Stimulated activated CD8-positive, alpha-beta memory T cell treated with anti-CD3 and anti-CD28 coated beads, Interleukin-4, amount 100 ng/mL, for 48 hours (primary cell): ENCODE data around the gene HECTD4.
"Not testable (repeated sequence)": the region's sequence is repeated elsewhere in the genome, so short reads cannot be mapped to it uniquely, and the experiment has no call there.

Experiments
- DNase-seq: peaks from one replicate; pipeline ENCODE4 v3.0.0-alpha.2; 2020

Gene HECTD4

DNA sequence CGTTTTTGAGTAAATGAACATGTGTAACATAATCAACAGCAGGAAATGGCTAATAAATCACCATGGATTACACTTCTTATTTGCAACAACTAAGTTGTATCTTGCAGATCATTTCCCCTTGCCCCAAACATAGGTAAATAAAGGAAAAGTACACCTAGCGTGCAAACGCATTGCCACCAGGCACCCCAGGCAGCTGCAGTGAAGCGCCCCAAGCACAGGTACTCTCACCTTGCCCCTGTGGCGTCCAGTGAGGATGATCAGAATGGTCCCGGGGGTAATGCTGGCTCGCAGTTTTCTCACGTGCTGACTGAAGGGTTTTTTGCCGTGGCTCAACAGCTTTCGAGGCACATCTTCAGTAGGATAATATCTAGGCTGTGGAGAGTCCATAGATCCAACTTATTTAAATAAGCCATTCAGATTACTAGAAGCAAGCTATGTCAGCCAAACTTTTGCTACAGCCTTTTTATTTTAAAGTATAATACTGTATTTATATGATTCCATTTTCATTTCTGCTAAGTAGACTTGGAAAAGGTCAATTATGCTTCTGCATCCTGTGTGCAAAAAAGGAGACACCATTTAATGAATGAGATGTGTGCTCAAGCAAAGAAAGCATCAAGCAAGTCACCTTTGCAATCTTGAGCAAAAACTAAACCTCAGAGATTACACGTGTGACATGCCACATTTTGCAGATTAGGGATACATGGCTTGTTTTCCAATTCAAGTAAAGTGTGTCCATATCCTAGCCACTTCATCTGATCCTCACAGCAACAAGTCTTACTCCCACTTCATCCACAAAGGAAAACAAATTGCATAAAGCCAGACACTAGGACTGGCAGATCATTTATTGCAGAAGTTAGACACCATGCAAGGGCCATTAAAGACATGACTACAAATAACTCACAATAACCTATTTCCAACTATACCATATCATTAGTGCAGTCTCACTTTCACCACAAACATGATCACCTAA lies 24.6 kb upstream of the HECTD4 start:
- DNase-seq, result no peak

DNA sequence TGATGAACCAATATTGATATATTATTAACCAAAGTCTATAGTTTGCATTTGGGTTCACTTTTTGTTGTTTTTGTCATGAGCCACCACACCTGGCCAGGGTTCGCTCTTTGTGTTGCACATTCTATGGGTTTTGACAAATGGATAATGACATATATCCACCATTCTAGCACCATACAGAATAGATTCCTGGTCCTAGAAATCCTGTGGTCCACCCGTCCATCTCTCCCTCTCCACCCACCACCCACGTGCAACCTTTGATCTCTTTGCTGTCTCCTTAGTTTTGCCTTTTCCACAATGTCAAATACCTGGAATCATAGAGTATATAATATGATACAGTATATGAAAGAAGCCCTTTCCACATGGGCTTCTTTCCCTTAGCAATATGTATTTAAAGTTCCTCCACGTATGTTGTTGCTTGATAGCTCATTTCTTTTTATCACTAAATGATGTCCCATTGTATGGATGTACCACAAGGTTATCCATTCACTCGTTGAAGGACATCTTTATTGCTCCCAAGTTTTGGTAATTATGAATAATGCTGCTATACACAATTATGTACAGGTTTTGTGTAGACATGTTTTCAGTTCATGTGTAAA lies 19.8 kb upstream of the HECTD4 start:
- no peak for DNase-seq

DNA sequence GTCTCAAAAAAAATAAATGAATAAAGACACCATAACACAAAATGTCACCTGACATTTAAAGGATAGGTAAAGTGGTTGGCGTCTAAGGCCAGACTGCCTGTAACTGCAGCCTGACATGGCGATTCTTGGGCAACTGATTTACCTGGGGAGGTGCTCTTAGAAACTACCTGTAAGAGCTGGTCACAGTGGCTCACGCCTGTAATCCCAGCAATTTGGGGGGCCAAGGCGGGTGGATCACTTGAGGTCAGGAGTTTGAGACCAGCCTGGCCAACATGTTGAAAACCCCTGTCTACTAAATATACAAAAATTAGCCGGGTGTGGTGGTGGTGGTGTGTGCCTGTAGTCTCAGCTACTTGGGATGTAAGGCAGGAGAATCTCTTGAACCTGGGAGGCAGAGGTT lies 18.8 kb upstream of the HECTD4 start:
- DNase-seq, result no peak

DNA sequence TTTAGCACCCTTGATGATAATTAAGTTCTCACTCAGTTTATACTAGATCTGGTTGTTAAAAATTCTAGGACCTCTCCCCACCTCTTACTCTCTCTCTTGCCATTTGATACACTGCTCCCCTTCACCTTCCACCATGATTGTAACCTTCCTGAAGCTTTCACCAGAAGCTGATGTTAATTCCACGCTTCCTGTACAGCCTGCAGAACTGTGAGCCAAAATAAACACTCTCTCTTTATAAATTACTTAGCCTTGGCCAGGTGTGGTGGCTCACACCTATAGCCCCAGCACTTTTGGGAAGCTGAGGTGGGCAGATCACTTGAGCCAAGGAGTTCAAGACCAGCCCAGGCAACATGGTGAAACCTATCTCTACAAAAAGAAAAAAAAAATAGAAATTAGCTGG lies 11.1 kb upstream of the HECTD4 start:
- no peak for DNase-seq

DNA sequence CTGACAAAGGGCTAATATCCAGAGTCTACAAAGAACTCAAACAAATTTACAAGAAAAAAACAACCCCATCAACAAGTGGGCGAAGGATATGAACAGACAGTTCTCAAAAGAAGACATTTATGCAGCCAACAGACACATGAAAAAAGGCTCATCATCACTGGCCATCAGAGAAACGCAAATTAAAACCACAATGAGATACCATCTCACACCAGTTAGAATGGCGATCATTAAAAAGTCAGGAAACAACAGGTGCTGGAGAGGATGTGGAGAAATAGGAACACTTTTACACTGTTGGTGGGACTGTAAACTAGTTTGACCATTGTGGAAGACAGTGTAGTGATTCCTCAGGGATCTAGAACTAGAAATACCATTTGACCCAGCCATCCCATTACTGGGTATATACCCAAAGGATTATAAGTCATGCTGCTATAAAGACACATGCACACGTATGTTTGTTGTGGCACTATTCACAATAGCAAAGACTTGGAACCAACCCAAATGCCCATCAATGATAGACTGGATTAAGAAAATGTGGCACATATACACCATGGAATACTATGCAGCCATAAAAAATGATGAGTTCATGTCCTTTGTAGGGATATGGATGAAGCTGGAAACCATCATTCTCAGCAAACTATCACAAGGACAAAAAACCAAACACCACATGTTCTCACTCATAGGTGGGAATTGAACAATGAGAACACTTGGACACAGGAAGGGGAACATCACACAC lies 7.9 kb upstream of the HECTD4 start:
- not testable (repeated sequence) for DNase-seq

DNA sequence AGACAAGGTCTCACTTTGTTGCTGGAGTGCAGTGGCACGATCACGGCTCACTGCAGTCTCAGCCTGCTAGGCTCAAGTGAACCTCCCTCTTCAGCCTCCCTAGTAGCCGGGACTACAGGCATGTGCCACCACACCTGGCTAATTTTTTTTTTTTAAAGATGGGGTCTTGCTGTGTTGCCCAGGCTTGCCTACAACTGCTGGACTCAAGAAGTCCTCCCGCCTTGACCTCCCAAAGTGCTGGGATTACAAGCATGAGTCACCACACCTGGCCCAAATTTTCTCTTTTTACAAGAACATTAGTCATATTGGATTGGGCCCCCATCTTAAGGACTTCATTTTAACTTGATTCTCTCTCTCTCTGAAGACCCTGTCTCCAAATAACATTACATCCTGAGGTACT lies 7.0 kb upstream of the HECTD4 start:
- DNase-seq, result no peak

DNA sequence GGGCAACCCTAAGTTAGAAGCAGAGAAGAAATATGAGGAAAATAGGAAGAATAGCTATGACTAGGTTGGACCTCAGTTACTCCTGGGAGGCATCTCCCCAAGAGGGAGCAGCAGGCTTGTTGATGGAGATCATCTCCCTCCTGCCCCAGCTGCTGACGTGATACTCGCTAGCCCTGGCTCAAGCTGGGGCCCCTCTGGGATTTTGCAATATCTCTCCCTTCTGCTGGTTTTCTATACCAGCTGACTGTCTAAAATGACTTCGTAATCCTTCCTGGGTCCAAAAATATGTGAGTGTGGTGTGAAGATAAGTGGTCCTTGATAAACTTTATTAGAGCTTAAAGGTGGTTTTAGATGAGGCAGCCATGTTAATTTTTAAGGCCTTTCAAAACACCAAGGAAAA lies 4.5 kb upstream of the HECTD4 start:
- no peak for DNase-seq

DNA sequence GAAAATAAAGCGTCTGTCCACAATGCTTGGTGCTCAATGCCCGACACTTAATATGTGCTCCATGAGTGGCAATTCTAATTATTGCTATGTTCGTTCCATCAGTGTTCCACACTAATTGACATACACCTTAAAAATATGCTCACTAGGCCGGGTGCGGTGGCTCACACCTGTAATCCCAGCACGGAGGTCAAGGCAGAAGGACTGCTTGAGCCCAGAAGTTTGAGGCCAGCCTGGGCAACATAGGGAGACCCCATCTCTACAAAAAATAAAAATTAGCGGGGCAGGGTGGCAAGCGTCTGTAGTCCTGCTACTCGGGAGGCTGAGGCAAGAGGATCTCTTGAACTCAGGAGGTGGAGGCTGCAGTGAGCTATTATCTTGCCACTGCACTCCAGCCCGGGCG lies 635 bp upstream of the HECTD4 start:
- DNase-seq, result no peak

DNA sequence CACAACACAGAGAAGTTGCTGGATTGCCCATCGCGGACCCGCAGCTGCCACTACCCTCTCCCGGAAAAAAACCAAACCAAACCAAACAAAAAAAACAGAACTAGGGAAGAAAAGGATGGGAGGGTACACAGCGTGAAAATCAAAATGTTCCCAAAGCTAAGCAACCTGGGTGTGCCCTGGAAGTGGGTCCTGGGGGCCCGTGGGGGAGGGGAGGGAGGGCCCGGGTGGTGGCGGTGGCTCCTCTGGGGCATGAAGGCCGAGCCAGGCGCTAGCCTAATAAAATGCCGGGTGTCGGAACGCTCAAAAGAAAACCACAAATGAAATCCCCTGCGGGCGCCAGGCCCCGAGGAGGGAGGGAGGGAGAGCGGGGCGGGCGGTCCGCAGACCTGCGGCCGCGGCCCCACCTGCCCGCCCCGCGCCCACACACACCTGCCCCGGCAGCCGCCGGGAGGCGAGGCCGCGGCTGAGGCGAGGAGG lies 787 bp downstream of the HECTD4 start:
- peak; percentile 58 for DNase-seq

DNA sequence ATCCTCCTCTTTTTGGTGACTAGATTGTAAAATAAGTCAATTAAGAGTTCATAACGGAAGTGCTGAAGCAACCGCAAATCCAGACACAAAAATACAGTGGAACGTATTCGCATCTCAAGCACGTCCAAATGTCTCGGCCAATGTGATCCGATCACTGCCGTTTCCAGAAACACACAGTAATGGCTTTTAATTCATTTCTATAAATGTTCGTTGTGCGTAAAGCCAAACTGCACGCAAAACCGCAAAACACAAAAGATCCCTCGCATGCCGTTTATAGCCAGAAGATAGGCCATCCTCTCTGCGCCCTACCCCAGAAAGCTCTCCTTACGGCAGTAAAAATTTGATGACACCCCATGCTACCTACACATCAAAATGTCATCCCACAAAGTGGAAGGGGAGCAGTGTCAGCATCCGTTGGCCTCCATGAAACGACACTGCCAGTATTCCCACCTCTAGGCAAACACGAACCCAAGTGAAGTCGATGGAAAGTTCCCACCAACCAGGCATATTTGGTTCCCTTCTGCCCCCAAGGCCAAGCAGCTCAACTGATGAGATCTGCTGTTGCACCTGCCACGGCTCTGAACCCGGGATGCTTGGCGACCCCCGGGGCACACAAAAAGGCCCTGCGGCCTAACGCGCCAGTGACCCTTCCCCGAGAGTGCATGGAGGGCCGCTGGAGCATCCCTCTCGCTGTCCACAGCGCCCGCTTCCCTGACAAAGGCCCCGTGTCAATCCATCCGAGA lies 1.4 kb downstream of the HECTD4 start:
- DNase-seq, result peak; percentile 29

DNA sequence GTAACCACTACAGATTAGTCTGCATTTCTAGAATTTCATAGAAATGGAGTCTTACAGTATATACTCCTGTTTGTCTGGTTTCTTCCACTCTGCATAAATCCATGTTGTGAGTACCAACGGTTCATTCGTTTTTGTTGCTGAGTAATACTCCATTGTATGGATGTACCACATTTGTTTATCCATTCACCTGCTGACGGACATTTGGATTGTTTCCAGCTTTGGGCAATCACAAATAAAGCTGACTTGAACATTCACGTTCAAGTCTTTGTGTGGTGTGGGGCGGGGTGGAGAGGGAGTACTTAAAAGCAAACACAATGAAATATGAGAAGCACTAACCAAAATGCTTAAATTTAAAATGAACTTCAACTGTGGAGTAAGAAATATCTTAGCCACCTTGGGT lies 7.1 kb downstream of the HECTD4 start:
- no peak for DNase-seq

DNA sequence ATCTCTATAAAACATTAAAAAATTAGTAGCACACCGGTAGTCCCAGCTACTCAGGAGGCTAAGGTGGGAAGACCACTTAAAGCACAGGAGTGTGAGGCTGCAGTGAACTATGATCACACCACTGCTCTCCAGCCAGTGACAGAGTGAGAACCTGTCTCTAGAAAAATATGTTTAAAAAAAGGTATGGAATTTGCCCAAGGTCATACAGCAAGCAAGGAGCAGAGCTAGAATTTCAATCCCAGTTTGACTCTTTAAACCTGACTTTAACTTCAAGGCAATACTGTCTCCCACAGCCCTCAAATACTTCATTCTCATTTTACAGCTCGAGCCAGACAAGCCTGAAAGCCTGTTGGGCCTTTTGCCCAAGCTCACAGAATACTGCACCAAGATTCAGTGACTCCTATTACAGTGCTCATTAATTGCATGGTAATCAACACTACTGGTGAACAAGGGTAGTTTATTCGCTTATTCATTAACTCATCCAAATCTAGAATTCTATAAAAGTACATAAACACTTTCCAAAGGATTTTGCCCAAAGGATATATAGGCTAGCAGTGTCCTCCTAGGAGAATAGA lies 8.0 kb downstream of the HECTD4 start:
- no peak for DNase-seq

DNA sequence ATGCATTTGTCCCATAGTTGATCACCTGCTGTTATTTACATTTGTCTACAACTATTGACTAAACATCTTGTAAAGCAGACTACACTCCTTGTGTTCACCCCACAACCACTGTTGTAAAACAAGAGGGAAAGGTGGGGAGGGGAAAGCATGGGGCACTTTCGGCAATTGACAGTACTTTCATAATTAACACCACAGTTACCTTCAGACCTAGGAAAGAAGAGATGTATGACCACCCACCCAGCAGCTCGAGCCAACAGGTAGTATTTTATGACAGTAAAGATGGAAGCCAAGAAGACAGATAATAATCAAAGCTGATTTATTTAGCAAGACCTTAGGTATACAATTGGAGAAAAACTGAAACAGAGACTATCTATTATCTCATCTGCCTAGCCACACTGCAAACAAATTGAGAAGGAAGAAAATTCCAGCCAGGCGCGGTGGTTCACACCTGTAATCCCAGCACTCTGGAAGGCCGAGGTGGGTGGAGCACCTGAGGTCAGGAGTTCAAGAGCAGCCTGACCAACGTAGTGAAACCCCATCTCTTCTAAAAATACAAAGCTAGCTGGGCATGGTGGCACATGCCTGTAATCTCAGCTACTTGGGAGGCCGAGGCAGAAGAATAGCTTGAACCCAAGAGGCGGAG lies 11.2 kb downstream of the HECTD4 start:
- DNase-seq, result no peak

DNA sequence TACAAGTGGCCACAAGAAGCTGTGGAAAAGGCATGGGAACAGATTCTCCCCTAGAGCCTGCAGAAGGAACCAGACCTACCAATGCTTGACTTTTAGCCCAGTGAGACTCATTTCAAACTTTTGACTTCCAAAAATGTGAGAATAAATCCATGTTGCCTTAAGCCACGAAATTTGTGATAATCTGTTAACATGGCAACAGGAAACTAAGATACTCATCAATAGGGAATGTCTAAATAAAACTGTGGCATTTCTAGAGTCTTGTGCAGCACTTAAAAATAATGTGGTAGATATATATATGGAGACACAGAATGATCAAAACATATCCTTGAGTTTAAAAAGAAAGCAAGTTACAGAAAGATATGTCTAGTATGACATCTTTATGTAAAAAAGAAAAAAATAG lies 12.0 kb downstream of the HECTD4 start:
- no peak for DNase-seq

DNA sequence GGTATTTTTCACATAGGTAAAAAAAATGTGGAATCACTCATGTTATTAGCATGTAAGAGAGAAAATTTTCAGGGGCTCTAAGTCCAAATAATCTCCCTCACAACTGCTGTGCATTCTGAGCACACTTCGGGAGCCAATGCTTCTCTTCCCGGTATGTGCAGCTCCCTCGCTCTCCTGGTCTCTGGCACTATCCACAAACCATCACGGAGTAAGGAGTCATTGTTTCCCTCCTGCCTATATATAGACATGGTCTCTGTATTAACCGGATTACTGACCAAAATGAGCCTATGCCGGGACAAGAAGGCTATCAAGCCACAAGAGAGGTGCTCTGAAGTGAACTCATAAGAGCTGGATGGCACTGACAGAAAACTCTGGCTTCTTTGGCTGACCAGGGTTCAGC lies 13.4 kb downstream of the HECTD4 start:
- DNase-seq, result no peak

DNA sequence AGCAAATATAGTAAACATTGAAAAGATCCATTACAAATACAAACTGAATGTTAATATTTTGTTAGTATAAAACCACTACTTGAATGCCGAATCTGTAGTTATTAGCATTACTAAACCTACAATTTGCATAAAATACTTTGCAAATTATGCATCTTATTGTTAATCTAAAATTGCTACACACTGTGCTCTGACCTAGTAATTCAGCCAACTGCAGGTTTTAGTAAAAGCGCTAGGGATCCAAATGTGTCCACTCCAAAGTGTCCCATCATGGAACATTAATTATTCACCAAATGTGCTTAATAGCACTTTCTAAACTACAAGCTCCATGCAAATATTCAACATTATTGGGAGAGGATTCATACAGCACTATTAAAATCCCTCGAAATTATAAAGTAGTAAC lies 14.3 kb downstream of the HECTD4 start:
- DNase-seq, result no peak

DNA sequence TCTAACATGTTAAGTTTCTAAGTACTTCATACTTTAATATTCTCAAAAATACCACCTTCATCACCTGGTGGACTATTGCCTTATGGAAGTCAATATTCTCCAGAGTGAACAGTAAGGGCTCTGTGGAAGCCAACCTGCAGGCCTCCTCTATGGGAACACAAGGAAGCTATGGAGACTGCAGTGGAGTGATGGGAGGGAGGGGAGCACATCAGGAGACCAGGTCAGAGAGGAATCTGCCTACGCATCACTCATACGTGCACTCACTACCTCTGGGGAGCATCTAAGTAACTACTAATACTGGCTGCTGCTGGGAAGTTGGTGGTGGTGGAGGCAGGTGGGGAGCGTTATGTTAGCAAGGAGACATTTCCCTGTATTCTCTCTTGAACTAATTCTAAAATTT lies 19.9 kb downstream of the HECTD4 start:
- no peak for DNase-seq

DNA sequence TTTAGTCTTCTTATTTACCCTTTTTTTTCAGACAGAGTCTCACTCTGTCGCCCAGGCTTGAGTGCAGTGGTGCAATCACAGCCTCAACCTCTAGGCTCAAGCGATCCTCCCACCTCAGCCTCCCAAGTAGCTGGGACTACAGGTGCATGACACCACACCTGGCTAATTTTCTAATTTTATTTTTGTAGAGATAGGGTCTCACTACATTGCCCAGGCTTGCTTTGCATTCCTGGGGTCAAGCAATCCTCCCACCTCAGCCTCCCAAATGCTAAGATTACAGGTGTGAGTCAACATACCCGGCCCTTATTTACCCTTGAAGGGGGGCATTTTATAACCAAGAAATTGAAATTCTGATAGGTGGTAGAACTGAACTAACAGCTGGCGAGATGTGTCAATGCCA lies 21.0 kb downstream of the HECTD4 start:
- no peak for DNase-seq

DNA sequence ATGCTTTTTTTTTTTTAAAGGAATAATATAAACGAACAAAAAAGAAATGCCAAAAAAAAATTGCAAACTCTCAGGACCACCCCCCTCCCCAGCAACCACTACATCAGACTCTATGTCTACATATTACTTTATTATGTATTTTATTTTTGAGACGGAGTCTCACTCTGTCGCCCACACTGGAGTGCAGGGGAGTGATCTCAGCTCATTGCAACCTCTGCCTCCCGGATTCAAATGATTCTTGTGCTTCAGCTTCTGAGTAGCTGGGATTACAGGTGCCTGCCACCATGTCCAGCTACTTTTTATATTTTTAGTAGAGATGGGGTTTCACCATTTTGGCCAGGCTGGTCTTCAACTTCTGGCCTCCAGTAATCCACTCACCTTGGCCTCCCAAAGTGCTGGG lies 22.9 kb downstream of the HECTD4 start:
- no peak for DNase-seq

DNA sequence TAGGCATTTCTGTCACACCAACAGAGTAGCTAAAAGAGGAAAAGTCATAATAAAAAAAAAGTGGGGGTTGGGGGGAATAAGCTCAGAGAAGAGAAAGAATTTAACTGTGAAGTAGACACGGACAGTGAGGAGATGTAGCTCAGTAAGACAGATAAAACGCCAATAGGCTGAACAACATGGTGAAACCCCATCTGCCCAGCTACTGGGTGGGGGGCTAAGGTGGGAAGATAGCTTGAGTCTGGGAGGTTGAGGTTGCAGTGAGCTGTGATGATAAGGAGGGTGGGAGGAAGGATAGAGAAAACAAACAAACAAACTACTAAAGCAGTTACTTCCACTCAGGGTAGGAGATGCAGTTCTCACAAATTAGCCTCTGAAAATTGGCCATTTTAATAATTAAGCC lies 25.0 kb downstream of the HECTD4 start:
- DNase-seq, result no peak

DNA sequence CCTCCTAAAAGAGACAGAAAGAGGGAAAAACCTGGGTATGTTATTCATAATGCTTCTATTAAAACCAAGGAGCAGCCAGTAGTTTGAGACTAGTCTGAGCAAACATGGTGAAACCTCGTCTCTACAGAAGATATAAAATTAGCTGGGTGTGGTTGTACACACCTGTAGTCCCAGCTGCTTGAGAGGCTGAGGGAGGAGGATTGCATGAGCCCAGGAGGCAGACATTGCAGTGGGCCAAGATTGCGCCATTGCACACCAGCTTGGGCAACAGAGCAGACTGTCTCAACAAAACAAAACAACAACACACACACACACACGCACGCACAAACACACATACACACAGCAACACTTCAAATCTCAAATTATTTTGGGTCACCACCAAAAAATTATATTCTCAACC lies 27.8 kb downstream of the HECTD4 start:
- DNase-seq, result no peak

DNA sequence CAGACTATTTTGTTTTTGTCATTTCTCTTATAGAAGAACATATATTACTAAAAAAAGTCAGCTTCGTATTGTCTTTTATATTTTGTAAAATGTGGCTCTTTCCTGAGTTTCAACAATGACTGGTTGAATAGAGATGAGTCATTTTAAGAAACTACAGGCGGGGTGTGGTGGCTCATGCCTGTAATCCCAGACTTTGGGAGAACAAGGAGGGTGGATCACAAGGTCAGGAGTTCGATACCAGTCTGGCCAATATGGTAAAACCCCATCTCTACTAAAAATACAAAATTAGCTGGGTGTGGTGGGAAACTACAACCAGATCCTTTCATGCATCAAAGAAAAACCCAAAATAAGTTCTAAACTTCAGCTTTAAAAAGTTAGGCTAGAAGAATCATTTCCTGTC lies 28.8 kb downstream of the HECTD4 start:
- no peak for DNase-seq
